PFSK-1 (cell line): ENCODE results near the gene HTR2A.

ENCODE experiments used
- POLR2AphosphoS5 ChIP-seq: IDR thresholded peaks from 2 replicates; pipeline ENCODE4 v1.6.1; 2012; ENCODE audit warnings: low read depth, mild to moderate bottlenecking, control low read depth, low read length, moderate library complexity
- SIN3A ChIP-seq: IDR thresholded peaks from 2 replicates; pipeline ENCODE4 v1.6.1; 2012; ENCODE audit warnings: mild to moderate bottlenecking, low read length, moderate library complexity, borderline replicate concordance; ENCODE audit not compliant: insufficient read depth
- TAF1 ChIP-seq: IDR thresholded peaks from 2 replicates; pipeline ENCODE4 v1.6.1; 2012; ENCODE audit warnings: low read length, control low read depth, borderline replicate concordance; ENCODE audit not compliant: insufficient read depth
- TF ChIP-seq, protein P1 (sequence below), 2 experiments: IDR thresholded peaks; 2 replicates each; pipeline versions ENCODE4 v1.6.1 to v1.8.0; 2011 to 2012; ENCODE audit warnings: low read depth in 2 of 2, low read length in 2 of 2, control low read depth in 1 of 2, inconsistent platforms in 1 of 2, mild to moderate bottlenecking in 1 of 2, moderate library complexity in 1 of 2; ENCODE audit not compliant: insufficient read depth in 1 of 2

DNA sequence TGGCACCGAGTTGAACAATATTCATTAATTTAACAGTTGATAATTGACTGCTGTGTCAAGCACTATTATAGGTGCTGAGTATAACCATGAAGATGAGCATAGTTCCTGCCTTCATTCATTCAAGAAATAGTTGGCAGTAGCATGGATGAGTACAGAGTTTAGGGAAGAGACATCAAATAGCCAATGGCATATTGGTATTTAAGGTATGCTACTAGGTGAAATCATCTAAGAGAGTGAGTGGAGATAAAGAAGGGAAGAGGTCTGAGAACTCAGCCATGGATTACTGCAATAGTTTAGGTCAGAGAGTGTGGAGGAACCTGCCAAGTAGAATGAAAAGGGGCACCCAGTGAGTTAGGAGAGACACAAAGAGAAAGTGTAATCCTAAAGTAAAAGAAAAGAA is 4.9 kb upstream of the HTR2A start:
- no peak for TF ChIP-seq TAF1
- TF ChIP-seq, protein P1, sequence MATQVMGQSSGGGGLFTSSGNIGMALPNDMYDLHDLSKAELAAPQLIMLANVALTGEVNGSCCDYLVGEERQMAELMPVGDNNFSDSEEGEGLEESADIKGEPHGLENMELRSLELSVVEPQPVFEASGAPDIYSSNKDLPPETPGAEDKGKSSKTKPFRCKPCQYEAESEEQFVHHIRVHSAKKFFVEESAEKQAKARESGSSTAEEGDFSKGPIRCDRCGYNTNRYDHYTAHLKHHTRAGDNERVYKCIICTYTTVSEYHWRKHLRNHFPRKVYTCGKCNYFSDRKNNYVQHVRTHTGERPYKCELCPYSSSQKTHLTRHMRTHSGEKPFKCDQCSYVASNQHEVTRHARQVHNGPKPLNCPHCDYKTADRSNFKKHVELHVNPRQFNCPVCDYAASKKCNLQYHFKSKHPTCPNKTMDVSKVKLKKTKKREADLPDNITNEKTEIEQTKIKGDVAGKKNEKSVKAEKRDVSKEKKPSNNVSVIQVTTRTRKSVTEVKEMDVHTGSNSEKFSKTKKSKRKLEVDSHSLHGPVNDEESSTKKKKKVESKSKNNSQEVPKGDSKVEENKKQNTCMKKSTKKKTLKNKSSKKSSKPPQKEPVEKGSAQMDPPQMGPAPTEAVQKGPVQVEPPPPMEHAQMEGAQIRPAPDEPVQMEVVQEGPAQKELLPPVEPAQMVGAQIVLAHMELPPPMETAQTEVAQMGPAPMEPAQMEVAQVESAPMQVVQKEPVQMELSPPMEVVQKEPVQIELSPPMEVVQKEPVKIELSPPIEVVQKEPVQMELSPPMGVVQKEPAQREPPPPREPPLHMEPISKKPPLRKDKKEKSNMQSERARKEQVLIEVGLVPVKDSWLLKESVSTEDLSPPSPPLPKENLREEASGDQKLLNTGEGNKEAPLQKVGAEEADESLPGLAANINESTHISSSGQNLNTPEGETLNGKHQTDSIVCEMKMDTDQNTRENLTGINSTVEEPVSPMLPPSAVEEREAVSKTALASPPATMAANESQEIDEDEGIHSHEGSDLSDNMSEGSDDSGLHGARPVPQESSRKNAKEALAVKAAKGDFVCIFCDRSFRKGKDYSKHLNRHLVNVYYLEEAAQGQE (IDR thresholded peaks at IDR 0.05; ENCODE audit: insufficient read depth in 1 of 2, low read depth in 2 of 2, low read length in 2 of 2): no peak
- TF ChIP-seq POLR2AphosphoS5: no peak
- TF ChIP-seq SIN3A: no peak
